Glomerular endothelial cell (primary cell): ENCODE data around the gene HIKESHI. TPM values are rescaled to one million over a fixed set of nuclear protein-coding genes. Genes with fewer than 3 reads are reported as not detected.

Source experiments
- DNase-seq: peaks from one replicate; pipeline ENCODE4 v3.0.0-alpha.2; 2011; ENCODE audit warnings: low read depth, low spot score; ENCODE audit errors: extremely low read depth
- total RNA-seq: library from RNA; depleted of rRNA; stranded (reverse); fragments of >200 nt; gene quantifications from 2 replicates; pipeline ENCODE4 v1.2.3, GENCODE V29; 2015

Gene HIKESHI
- total RNA-seq, 1 donor from 2014 or later, result 31.8 TPM

- no peak for DNase-seq
Observed at GRCh38 chr11:86374069-86374468, 72.0 kb downstream of the HIKESHI start.

GRCh38 chr11:86374586-86374985, 72.5 kb downstream of the HIKESHI start, which contains the start of gene CCDC81:
Gene CCDC81 (plus strand): TSS chr11:86374887. CDS start chr11:86375164, 277 bp downstream.
- DNase-seq, result no peak

GRCh38 chr11:86377972-86378371, 75.9 kb downstream of the HIKESHI start:
- no peak for DNase-seq

- no peak for DNase-seq
Observed at GRCh38 chr11:86380295-86381059, 78.4 kb downstream of the HIKESHI start.

- no peak for DNase-seq
Observed at GRCh38 chr11:86383041-86383955, 81.3 kb downstream of the HIKESHI start.

GRCh38 chr11:86386283-86386682, 84.2 kb downstream of the HIKESHI start:
- no peak for DNase-seq

- no peak for DNase-seq
Observed at GRCh38 chr11:86386746-86387145, 84.7 kb downstream of the HIKESHI start.

- DNase-seq, result no peak
Observed at GRCh38 chr11:86388198-86388597, 86.2 kb downstream of the HIKESHI start.

- no peak for DNase-seq
Observed at GRCh38 chr11:86390487-86390886, 88.4 kb downstream of the HIKESHI start.

- no peak for DNase-seq
Observed at GRCh38 chr11:86395061-86395551, 93.1 kb downstream of the HIKESHI start.

Other genes with a start within 250 kb of the HIKESHI start
- 181 and 286 TPM in 2 replicates for gene PICALM, start 233.2 kb upstream of the HIKESHI start, total RNA-seq
- 11.8 and 16.5 TPM in 2 replicates for gene EED, start 57.5 kb upstream of the HIKESHI start, total RNA-seq
- 0.73 and 2.8 TPM in 2 replicates for gene CCDC81, start 72.6 kb downstream of the HIKESHI start, total RNA-seq